Measurements from ENCODE around the gene CDK15.
"Not testable (repeated sequence)": the region's sequence is repeated elsewhere in the genome, so short reads cannot be mapped to it uniquely, and the experiment has no call there.

The CDK15 gene

DNA sequence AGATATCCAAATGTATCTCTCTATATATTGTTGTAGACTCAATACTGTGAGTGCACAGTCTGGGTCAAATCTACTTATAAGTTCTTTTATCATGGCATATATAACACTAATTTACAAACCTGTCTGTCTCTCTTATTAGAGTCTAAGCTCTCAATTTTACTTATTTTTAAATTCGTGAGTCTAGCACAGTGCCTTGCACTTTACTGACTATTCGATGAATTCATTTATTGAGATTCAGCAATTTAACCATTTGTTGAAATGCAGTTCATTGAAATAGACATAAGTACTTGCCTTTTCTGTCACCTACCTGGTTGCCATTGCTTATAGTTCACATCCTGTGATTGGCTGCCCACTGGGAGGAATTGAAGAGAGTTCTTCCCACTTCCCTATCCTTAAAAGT, 15.3 kb upstream of the CDK15 start:
- DNase-seq = no peak

DNA sequence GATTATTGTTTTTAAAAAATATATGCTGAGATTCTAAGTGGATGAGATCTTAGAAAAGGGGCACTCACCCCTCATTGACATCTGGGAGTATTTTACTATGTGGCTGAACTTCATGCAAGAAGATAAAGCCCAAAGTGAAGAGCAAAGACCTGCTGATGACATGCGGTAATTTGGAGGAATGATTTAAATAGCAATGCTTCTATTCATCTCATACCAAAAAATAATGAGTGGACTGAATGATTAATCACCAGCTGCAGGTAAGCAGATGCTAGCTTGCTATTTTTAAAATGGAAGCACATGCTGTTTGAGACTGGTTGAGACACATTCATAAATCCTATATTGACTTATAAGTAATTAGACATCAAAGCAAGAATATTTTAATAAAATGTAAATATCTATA, 12.7 kb upstream of the CDK15 start:
- no peak for DNase-seq

DNA sequence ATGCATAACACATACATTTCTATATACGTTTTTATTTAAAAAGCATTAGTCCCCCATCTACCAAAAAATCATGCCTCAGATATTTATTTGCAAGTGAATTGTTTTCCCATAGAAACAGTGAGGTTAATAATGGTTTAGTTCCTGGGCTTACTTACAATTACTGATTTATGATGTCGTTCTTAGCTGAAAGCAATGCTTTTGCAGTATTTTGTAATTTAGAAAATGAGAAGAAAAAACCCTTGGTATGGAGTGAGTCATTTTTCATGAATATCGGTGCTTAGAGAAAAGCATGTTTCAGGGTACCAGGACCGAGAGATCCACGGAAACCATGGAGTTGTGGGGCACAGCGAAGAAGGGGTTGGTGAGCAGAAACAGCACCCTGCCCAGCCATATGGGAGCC, 12.0 kb upstream of the CDK15 start:
- DNase-seq = no peak

DNA sequence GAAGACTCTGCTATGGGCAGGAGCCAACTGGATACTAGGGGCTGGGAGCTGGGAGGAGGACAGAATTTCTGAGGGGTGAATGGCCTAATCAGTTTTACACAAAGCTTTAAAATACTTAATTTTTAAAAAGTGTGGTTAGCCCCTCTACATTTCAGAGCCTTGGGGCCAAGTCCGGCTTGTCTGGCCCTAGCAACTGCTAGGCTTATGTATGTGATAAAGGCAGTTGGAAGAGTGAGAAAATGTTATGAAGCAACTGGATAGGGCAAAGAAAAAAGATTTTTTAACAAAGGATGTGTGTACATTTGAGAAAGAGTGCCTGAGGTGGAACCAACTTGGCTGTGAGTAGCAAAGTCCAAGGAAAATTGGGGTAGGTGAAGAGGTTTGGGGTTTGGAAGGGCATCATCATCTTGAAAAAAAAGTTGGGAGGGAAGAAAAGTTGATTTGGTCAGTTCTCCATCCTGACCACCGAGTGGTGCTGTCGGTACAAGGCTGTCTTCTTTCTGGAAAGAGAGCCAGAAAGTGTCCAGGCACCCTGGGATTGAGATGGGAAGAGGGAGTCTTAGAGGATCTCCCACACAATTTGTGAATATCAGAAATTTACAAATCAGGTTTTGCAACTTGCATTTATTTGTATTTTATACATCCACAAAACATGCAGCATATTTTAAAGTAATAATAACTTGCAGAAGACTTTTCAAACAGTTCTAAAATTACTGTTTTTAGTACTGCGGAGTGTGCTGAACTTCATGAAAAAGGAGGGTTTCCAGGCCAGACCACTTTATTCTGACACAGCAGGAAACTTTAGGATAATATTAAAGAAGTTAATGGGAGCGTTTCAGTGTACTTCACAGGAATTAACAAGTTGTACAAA, 10.5 kb upstream of the CDK15 start:
- no peak for DNase-seq

DNA sequence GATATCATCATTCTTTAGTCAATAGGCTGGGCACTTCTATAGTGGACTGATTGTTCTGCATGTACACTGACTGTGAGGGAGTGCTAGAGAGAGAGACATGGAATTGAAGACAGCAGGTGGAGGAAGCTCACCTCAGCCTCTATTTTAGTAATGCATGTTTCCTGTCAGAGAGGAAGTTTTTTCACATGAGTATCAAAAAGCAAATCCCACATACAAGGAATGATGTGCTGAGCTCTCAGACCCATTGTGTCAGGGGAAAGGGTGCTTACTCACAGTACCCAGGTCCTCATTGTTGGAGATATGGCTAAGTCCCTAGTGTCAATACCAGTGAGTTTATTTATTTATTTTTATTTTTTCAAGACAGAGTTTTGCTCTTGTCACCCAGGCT, 9.9 kb upstream of the CDK15 start:
- DNase-seq = no peak

DNA sequence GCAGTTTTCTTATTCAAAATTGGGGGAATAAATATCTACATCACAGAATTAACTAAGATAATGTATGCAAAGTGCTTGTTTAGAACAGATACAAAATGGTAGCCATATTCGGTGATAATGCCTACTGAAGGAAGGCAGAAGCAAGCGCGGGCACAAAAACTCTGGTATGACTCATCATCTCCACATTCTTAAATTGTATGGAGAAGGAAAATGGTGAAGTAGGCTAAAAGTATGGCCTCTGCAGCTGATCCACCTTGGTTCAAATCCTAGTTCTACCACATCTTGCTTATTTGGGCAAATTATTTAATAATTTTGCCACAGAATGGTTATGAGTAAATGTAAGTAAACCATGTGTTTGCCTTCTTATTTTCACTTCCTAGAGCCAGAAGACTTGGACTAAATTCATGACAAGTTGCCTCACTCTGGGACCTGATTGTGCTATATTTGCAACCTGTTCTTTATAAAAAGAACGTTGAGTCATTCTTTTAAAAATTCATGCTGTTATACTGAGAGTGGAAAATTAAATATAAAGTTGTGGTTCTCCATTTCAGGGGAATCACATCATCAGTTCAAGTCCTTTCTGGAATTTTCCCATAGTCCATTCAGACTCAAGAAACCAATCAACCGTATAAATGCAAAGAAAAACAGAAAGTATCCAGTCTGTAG, 9.0 kb upstream of the CDK15 start:
- DNase-seq = no peak

DNA sequence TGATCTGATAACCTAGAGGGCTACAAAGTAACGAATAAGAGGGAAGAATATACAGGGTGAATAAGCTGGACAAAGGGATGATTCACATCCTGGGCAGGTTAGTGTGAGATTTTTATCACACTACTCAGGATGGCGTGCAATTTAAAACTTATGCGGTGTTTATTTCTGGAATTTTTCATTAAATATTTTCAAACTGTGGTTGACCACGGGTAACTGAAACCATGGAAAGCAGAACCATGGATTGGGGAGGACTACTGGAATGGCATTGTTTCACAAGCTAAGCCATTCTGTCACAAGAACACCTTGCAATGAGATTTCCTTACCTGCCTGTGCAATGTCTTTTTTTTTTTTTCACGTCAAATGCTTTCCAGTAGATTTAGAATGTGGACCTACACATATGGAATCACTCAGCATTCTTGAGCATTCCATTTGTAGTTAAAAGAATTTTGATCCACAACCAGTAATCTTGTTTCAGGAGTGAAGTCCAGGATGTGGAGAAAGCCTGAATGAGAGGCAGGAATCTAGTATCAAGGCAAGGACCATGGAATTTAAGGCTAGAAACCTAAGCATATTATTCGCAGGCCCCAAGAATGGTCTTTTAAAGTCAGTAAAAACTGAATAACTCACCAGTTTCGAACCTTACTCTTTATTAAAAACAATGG, 8.0 kb upstream of the CDK15 start:
- DNase-seq = no peak

DNA sequence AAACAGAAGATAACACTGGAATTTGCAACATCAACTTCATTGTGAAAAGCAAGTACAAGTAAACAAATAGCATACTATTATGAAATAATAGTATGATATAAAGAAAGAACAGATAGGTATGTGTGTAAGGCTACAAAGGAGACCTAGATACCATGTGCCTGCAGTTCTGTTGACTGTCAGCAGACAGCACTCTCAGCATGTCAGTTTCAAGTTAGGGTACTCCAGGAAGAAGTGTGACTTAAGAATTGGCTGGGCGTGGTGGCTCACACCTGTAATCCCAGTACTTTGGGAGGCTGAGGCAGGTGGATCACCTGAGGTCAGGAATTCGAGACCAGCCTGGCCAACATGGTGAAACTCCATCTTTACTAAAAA, 7.4 kb upstream of the CDK15 start:
- not testable (repeated sequence) for DNase-seq

DNA sequence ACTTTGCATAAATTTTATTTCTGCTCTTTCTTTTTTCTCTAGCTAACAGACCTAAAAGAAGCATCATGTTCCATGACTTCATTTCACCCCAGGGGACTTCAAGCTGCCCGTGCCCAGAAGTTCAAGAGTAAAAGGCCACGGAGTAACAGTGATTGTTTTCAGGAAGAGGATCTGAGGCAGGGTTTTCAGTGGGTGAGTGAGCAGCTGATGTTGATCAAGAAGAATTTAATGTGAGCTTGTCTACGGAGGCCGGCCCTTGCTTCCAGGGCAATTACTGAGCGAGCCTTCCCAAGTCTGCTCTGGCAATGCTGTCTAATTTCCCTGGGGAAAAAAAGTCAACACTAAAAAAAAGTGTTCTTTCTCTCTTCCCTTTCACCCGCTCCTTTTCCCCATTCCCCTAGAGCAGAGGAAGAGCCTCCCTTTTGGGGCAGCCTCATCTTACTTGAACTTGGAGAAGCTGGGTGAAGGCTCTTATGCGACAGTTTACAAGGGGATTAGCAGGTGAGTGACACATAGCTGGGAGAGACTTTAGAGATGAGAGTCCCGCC, 1.2 kb downstream of the CDK15 start:
- no peak for DNase-seq

DNA sequence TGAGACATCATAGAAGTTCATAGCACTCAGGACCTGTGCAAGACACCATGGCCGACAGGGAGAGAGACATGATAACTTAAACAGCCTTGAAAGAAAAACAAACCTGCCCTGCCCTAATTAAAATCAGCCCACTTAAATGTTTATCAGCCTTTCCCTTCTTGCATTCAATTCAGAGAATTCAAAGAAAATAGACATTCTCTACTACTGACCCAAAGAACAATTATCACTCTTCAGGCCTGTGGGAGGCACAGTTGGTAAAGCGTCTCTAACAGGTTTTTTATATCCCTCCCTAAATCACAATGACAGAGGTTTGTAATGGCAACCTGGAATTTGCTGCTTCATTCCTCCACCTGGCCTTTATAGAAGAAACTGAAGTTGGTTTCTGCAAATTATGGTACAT, 1.7 kb downstream of the CDK15 start:
- no peak for DNase-seq

DNA sequence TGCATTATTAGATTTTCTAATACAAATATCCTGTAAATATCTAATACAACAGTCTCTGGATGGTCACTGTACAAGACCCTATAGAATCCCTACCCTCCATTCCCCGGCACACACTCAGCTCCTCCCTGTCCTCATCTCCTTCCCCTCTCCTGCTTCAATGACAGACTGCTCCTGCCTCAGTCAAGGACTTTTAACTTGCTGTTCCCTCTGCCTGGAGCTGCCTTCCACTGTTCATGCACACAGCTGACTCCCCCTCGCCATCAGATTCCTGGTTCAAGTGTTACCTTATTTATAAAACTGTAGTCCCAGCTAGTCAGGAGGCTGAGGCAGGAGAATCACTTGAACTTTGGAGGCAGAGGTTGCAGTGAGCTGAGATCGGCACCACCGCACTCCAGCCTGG, 3.3 kb downstream of the CDK15 start:
- no peak for DNase-seq

DNA sequence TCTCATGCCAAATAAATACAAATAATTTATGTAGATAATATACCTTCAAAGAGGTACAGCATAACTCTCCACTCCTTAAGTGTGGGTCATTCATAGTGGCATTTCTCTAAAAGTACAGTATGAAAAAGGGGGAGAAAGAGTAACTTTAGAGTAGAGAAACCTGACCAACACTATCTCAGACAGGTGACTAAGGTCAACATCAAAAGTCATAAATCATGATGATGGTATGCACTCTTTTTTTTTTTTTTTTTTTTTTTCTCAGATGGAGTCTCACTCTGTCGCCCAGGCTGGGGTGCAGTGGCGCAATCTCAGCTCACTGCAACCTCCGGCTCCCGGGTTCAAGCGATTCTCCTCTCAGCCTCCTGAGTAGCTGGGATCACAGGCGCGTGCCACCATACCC, 4.3 kb downstream of the CDK15 start:
- DNase-seq = not testable (repeated sequence)

DNA sequence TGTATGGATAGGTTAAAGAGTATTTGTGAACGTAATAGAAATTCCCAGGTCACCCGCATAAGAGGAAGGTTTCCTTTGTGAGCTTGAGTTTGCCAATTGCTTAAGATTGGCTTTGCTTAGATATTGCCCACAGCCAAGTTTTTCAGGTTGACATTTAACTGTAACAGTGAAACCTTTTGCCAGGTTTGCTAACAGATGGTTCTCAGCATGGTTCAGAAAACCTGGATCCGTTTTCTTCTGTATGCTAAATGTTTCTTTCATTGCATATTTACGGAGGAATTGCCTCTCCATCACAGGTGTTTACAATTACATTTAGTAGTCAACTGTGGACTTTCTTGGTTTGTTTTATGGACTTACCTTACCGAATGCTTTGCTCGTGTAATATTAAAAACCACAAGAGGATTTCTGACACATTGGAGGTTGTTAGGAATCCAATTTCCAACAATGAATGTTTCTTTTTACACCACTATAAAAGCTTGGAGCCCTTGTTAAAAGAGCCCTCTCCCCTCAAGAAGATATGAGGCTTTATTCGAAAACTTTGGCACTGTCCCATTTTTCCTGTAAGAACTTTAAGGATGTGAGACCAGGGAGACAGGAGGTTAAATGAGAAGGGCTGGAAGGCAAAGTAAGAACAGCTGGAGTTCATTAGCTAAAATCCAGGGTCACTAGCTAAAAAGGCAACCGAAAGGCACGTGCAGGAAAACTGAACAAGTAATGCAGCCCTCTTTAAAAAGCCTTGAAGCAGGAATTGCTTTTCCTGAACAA, 7.8 kb downstream of the CDK15 start:
- DNase-seq = no peak

DNA sequence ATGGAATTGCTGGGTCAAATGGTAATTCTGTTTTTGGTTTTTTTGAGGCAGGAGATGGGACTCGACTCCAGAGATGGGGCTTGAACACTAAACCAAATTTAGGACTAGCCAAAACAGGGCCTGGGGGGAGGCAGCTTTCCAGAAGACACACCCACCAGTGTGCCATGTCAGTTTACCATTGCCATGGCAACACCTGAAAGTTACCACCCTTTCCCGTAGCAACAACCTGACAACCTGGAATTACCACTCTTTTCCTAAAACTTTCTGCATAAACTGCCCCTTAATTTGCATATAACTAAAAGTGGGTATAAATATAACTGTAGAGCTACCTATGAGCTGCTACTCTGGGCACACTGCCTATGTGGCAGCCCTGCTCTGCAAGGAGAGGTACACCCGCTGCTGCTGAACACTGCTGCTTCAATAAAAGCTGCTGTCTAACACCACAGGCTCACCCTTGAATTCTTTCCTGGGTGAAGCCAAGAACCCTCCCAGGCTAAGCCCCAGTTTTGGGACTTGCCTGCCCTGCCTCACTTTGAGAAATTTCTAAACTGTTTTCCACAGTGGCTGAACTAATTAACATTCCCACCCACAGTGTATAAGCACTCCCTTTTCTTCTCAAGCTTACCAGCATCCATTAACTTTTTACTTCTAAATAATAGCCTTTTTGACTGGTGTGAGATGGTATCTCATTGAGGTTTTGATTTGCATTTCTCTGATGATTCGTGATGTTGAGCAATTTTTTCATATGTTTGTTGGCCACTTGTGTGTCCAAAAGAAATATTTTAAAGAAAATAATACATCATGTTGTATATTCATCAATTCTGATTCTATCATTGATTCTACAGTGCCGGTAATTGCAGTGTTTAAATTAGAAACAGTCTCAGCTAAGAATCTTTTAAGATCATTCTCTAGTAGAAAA, 10.6 kb downstream of the CDK15 start:
- no peak for DNase-seq

DNA sequence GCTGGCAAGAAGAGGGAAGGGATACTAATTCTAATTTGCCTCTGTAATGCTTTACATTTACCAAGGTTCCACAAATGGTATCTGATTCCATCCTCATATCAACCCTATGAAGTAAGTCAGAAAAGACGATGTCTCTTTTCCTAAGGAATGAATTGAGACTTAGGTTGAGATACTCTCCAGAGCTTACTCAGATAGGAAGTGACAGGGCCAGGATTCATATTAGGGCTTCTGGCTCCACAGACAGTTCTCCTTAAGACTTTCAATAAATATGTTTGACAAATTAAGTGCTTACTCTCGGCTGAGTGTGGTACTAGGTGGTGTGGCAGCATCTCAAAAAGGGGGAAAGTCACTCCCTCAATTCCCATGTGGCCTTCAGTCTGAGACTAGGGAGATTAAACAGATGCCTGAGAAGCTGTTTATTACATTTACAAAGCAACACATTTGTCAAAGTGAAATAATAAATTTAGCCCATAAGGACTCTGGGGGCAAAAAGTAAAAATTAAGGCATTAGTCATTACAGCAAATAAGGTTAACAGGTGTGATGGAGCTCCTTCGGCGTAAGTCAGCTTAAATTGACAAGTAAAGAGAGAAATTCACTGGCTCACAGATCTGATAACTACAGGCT, 14.2 kb downstream of the CDK15 start:
- DNase-seq = no peak

DNA sequence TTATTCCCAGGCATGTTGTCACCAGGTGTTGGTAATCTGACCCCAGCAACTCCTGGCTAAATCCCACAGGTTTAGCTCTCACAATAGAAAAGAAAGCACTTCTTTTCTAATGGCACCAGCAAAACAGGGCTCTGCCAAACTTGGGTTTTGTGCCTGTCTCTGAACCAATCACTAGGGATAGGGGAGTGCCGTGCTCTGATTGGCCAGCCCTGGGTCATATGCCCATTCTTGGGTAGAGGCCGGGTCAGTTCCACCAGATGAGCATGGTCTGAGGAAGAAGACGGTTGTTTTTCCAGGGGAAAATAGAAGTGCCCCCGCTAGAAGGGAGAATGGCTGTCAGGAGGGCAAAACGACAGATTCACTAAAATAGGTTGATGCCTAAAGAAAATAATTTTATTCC, 14.7 kb downstream of the CDK15 start:
- DNase-seq = no peak

DNA sequence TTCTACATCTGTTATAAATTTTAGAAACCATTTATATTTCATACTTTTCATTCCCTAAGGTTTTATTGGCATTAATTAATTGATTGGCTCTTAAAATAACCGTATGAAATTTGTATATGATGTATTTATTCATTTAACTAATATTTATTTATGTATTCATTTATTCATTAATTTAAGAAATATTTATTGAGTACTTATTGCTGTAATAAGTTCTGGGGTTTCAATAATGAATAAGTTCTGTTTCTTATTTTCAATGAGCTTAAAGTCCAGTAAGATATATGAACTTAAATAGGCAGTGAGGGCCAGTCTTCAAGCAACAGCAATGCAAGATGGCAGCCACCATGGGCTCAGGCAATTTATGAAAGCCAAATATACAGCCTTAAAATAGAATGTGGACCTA, 17.9 kb downstream of the CDK15 start:
- DNase-seq = no peak

DNA sequence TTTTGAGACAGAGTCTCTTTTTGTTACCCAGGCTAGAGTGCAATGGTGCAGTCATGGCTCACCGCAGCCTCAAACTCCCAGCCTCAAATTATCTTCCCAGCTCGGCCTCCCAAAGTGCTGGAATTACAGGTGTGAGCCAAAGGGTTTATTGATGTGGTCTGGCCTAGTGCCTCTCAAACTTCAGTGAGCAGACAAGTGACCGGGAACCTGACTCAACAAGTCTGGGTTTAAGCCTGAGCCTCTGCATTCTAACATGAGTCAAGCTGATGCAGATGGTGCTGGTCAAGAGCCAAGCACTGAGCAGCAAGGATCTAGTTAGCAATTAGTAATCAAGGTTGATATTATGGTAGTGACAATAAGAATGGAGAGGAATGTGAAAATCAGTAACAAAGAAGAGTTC, 21.3 kb downstream of the CDK15 start:
- no peak for DNase-seq

DNA sequence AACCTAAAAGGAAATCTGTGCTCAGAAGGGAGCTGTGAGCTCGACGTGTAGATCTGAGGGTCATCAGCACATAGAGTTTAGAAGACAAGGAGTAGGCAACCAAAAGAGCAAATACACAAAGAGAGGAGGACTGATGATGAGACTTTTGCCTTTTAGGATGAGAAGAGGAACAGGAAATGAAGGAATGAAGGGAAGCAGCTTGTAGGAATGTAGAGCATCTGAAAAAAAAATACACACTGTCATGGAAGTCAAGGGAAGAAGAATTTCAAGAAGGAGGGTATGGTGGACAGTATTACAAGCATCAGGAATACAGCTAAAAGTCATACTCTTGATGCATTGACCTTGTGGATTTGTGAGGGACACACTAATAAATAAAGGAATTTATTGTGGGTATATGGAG, 21.9 kb downstream of the CDK15 start:
- no peak for DNase-seq

DNA sequence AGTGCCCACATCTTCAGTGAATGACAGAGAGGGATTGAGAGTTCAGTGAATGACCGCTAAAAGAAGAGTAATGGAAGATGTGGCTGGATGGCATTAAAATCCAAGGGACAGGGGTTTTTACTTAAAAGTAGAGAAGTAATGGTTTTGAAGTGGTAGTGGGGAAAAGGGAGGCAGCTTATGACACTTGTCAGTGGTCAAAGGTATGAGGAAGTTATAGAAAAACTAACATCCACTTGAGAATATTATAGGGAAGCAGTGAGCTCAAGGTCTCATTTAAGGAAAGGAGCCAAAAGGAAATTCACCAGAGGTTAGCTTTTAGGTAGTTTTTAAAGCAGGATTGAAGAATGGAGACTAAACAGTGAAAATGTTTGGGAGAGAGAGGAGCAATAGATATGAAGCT, 24.3 kb downstream of the CDK15 start:
- no peak for DNase-seq

DNA sequence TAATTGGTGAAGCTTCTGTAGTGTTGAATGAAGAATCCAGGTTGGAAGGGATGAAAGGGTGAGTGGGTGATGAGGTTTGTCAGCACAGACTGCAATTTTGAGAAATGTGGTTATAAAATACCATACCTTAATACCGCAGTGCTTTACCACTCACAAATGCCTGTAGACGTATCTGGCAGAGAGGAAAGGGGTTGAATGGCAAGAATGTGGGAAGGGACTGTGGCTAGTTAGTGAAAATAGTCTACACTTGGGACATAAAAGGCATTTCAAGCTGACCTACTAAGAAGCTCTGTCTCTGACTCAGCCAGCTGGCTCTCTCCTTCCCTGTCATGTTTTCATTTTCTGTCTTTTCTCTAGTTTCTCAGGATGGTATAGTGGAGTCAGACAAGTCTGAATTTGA, 25.1 kb downstream of the CDK15 start:
- no peak for DNase-seq

DNA sequence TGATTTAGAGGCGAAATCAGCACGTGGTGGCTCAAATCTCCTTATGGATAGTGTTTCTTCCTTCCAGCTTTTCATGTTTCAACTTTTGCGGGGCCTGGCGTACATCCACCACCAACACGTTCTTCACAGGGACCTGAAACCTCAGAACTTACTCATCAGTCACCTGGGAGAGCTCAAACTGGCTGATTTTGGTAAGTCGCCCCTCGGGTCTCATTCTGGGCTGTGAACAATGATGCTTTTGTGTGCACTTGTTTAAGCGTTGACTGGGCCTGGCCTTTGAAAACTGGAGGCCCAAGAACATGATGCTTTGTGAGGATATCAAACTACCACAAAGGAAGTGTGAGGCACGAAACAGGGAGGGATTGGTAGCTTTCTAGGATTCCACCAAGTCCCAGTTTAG, 27.4 kb downstream of the CDK15 start:
- no peak for DNase-seq
